ENCODE data around the gene BBS9. TPM values are rescaled to one million over a fixed set of nuclear protein-coding genes. Genes with fewer than 3 reads are reported as not detected.

BBS9 gene
- total RNA-seq, 2 donors from 2014 or later, result 14.2 to 23.6 TPM

GRCh38 chr7:33529070-33529469, 399.7 kb downstream of the BBS9 start:
- no peak overlapping the region for H3K27ac ChIP-seq
- no peaks in the 10 kb centered on the region for H3K9me3 ChIP-seq
- no peaks in the 10 kb centered on the region for H3K4me1 ChIP-seq
- no peaks in the 10 kb centered on the region for H3K36me3 ChIP-seq (replicated peaks in 1 of 2; ENCODE audit: insufficient read depth in 1 of 2, low read depth in 2 of 2)
- ATAC-seq (no peak), DNase-seq (no peak)
- intact Hi-C loops (cut with DNase I), result no loop called here
- no peak overlapping the region for H3K4me3 ChIP-seq
- no peaks in the 10 kb centered on the region for H3K27me3 ChIP-seq
- TF ChIP-seq CTCF (IDR thresholded peaks at IDR 0.05) (no peak), POLR2A (IDR thresholded peaks at IDR 0.05) (no peak)
- 86 to 100% methylated on average over 2 of the region's 2 CpGs for WGBS, 2 donors

DNA sequence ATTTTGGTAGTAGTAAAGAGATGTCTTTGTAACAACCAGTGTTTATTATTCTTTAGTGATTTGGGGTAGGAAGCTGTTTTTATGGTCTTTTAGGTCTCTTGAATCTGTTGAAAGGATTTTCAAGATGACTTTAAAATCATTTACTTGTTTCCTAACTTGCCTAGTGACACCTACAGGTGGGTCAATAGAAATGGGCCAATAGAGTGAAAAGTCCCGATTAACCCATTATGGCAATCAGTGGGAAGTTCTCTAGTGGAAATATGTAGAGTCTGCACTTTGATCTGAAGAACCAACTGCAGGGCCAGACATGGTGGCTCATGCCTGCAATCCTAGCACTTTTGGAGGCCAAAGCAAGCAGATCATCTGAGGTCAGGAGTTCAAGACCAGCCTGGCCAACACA, 401.3 kb downstream of the BBS9 start:
- intact Hi-C loops (cut with DNase I), result no loop called here
- no peak for ATAC-seq
- Histone ChIP-seq H3K27ac (no peak overlapping the region), H3K4me3 (no peak overlapping the region), H3K36me3 (replicated peaks in 1 of 2; ENCODE audit: insufficient read depth in 1 of 2, low read depth in 2 of 2) (no peaks in the 10 kb centered on the region), H3K4me1 (no peaks in the 10 kb centered on the region), H3K27me3 (no peaks in the 10 kb centered on the region), H3K9me3 (no peaks in the 10 kb centered on the region)
- TF ChIP-seq POLR2A (IDR thresholded peaks at IDR 0.05) (no peak), CTCF (IDR thresholded peaks at IDR 0.05) (no peak)
- DNase-seq, result no peak
- WGBS, 2 donors, result 88 to 100% methylated on average over 1 of the region's 1 CpG

- no peaks in the 10 kb centered on the region for H3K27me3 ChIP-seq
- no peak for ATAC-seq
- H3K27ac ChIP-seq, result no peak overlapping the region
- no peaks in the 10 kb centered on the region for H3K9me3 ChIP-seq
- intact Hi-C loops (cut with DNase I), result no loop called here
- no peak for TF ChIP-seq CTCF (IDR thresholded peaks at IDR 0.05)
- no peak for TF ChIP-seq POLR2A (IDR thresholded peaks at IDR 0.05)
- no peak overlapping the region for H3K4me3 ChIP-seq
- 95 to 100% methylated on average over 4 of the region's 4 CpGs for WGBS, 2 donors
- H3K36me3 ChIP-seq (replicated peaks in 1 of 2; ENCODE audit: insufficient read depth in 1 of 2, low read depth in 2 of 2), result no peaks in the 10 kb centered on the region
- DNase-seq, result no peak
- H3K4me1 ChIP-seq, result no peaks in the 10 kb centered on the region
Measured at GRCh38 chr7:33531888-33532287, 402.5 kb downstream of the BBS9 start.

- intact Hi-C loops (cut with DNase I), result no loop called here
- 81 to 94% methylated on average over 1 of the region's 1 CpG for WGBS, 2 donors
- H3K36me3 ChIP-seq (replicated peaks in 1 of 2; ENCODE audit: insufficient read depth in 1 of 2, low read depth in 2 of 2), result no peaks in the 10 kb centered on the region
- no peaks in the 10 kb centered on the region for H3K27me3 ChIP-seq
- H3K4me3 ChIP-seq, result no peak overlapping the region
- no peak for TF ChIP-seq CTCF (IDR thresholded peaks at IDR 0.05)
- no peak for TF ChIP-seq POLR2A (IDR thresholded peaks at IDR 0.05)
- DNase-seq (no peak), ATAC-seq (no peak)
- H3K27ac ChIP-seq, result no peak overlapping the region
- peaks cover 0 to 4% (median 0%) of the 10 kb centered on the region in 3 donors for H3K9me3 ChIP-seq
- no peaks in the 10 kb centered on the region for H3K4me1 ChIP-seq
Measured at GRCh38 chr7:33534833-33535232, 405.5 kb downstream of the BBS9 start.

DNA sequence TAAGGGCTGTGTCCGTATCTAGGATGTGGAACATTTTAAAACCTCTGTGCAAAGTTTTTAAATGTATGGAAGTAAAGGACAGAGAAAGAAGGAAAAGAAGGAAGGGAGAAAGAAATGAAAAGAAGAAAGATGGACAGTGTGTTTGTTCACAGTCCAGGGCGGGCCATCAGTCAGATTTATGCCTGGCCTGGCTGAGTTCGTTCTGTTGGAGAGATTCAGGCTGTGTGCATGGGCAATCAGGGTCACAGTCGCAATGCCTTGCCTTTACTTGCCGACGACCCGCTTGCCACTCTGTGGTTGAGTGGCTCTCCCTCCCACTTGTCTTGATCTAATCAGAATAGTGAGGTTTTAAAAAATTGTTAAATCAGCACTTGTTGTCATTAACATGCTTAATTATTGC, 406.6 kb downstream of the BBS9 start:
- WGBS, 2 donors, result 81 to 89% methylated on average over 7 of the region's 7 CpGs
- intact Hi-C loops (cut with DNase I), result no loop called here

More for the DNA sequence above, 406.6 kb downstream of the BBS9 start:
- DNase-seq, result no peak
- H3K27me3 ChIP-seq, result no peaks in the 10 kb centered on the region
- H3K4me3 ChIP-seq, result no peak overlapping the region
- no peaks in the 10 kb centered on the region for H3K4me1 ChIP-seq
- H3K36me3 ChIP-seq (replicated peaks in 1 of 2; ENCODE audit: insufficient read depth in 1 of 2, low read depth in 2 of 2), result no peaks in the 10 kb centered on the region
- TF ChIP-seq CTCF (IDR thresholded peaks at IDR 0.05), result no peak
- no peak for TF ChIP-seq POLR2A (IDR thresholded peaks at IDR 0.05)
- peaks cover 0 to 4% (median 0%) of the 10 kb centered on the region in 3 donors for H3K9me3 ChIP-seq
- no peak overlapping the region for H3K27ac ChIP-seq
- no peak for ATAC-seq
